WTC11 (cell line): ENCODE measurements around the gene TMEM72. TPM values are rescaled to one million over a fixed set of nuclear protein-coding genes. Genes with fewer than 3 reads are reported as not detected.

Source experiments
- CREM ChIP-seq: sonication (generic); formaldehyde crosslinking; IDR thresholded peaks from 2 replicates; pipeline ENCODE4 v1.8.1; 2022; ENCODE audit warnings: mild to moderate bottlenecking, missing genetic modification reagents, moderate library complexity
- E2F5 ChIP-seq: sonication (generic); formaldehyde crosslinking; IDR thresholded peaks from 2 replicates; pipeline ENCODE4 v1.8.1; 2022; ENCODE audit warnings: mild to moderate bottlenecking, moderate library complexity, missing genetic modification reagents
- ELF4 ChIP-seq: sonication (generic); formaldehyde crosslinking; IDR thresholded peaks from 2 replicates; pipeline ENCODE4 v1.8.1; 2022; ENCODE audit warnings: low read depth, mild to moderate bottlenecking, moderate library complexity, missing genetic modification reagents
- JAZF1 ChIP-seq: fragments of 250-450 bp; sonication (Bioruptor Pico); IDR thresholded peaks from 2 replicates; pipeline ENCODE4 v1.9.0; 2021; ENCODE audit warnings: moderate library complexity, mild to moderate bottlenecking, inconsistent platforms
- ZNF416 ChIP-seq: fragments of 250-450 bp; sonication (Bioruptor Pico); IDR thresholded peaks from 2 replicates; pipeline ENCODE4 v1.9.0; 2021; ENCODE audit warnings: mild to moderate bottlenecking, inconsistent platforms
- ZNF671 ChIP-seq: fragments of 250-450 bp; sonication (Bioruptor Pico); IDR thresholded peaks from 2 replicates; pipeline ENCODE4 v1.8.0; 2021; ENCODE audit warnings: mild to moderate bottlenecking
- total RNA-seq: library from RNA; stranded (reverse); gene quantifications from 3 replicates; pipeline ENCODE4 v1.2.3, GENCODE V29; 2021
- TF ChIP-seq, protein P1 (sequence below): fragments of 250-450 bp; sonication (Bioruptor Pico); conservative IDR thresholded peaks from 2 replicates; pipeline ENCODE4 v1.9.0; 2021; ENCODE audit warnings: mild to moderate bottlenecking
- TF ChIP-seq, protein P2 (sequence below): fragments of 250-450 bp; sonication (Bioruptor Pico); IDR thresholded peaks from 2 replicates; pipeline ENCODE4 v1.9.0; 2021; ENCODE audit warnings: moderate library complexity, mild to moderate bottlenecking, inconsistent platforms, borderline replicate concordance

The TMEM72 gene
- total RNA-seq, 1 experiment from 2014 or later, result not detected

DNA sequence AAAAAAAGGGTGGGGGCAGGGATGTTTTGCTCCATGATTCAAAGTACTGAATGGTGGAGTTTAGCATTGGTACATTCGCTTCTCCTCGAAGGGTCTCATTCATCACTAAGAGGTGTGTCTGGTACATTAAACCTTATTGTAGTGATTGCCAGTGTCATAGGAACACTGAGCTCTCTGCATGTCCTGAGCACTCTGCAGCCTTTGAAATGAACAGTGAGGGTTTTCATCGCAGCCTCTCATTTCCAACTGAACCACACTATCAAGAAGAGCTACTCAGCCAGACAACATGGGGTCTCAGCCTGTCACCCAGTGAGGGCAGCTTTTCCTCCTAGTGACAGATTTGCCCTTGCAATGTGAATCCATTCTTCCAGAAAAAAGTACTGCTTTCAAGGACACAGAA, 75.0 kb downstream of the TMEM72 start (continued):
- TF ChIP-seq JAZF1 (no peak), CREM (CRISPR knock-in tag) (no peak), ELF4 (CRISPR knock-in tag) (no peak), E2F5 (CRISPR knock-in tag) (no peak), ZNF671 (CRISPR knock-in tag) (no peak), ZNF416 (CRISPR knock-in tag) (no peak)
- TF ChIP-seq, protein P1, sequence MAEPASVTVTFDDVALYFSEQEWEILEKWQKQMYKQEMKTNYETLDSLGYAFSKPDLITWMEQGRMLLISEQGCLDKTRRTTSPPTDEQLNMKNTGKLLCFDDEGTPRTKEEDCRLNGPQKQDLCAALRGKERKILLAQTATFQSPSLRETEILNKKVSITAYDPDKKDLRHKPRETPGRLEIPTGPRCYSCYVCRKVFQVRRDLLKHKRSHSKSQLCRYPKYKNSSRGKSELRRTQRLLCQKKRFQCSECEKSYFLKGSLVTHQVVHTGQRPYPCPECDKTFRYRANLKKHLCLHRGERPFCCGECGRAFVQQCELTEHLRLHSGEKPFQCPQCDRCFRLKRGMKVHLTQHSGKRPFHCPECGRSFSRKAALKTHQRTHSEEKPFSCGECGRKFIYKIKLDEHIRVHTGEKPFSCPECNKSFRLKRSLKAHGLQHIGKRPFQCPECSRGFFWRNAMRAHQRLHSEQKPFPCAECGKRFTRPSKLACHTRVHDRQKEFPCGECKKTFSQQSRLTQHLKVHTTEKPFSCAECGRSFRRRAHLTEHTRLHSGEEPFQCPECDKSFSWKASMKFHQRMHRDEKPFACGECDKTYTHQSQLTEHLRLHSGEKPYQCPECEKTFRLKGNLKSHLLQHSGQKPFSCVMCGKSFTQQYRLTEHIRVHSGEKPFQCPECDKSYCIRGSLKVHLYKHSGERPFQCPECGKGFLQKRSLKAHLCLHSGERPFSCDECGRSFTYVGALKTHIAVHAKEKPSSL (CRISPR knock-in tag), result no peak
- TF ChIP-seq, protein P2, sequence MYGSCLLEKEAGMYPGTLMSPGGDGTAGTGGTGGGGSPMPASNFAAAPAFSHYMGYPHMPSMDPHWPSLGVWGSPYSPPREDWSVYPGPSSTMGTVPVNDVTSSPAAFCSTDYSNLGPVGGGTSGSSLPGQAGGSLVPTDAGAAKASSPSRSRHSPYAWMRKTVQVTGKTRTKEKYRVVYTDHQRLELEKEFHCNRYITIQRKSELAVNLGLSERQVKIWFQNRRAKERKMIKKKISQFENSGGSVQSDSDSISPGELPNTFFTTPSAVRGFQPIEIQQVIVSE (CRISPR knock-in tag), result no peak

Other genes with a start within 250 kb of the TMEM72 start
- 15.7 to 16.7 TPM (median 16.2 TPM) in 3 replicates for gene RASSF4, start 48.5 kb downstream of the TMEM72 start, total RNA-seq
- 1.6 to 2.1 TPM (median 1.6 TPM) in 3 replicates for gene DEPP1, start 67.5 kb downstream of the TMEM72 start, total RNA-seq
- gene ZNF22, start 89.6 kb downstream of the TMEM72 start, total RNA-seq, result 31.0 to 36.8 TPM (median 35.9 TPM) in 3 replicates